ENCODE data around the gene TMPRSS3.

DNA sequence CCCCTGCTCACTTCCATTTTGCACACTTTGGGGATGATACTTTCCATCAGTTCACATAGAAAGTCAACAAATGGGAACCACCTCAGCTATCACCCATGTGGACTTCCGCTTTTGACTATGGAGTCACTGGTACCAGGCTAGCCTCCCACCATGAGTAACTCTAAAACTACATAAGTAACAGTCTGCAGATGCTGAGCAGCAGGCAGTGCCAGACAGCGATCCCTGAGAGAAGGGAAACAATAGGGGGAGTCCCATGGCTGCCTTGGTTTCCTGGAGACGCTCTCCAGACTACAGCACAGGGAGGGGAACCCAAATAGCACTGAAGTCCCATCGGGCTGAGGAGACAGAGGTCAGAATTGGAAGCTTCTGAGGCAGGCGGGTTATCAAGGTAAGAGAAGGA, 42.2 kb downstream of the TMPRSS3 start:
- TF ChIP-seq, protein P1, sequence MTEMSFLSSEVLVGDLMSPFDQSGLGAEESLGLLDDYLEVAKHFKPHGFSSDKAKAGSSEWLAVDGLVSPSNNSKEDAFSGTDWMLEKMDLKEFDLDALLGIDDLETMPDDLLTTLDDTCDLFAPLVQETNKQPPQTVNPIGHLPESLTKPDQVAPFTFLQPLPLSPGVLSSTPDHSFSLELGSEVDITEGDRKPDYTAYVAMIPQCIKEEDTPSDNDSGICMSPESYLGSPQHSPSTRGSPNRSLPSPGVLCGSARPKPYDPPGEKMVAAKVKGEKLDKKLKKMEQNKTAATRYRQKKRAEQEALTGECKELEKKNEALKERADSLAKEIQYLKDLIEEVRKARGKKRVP (CRISPR knock-in tag; IDR thresholded peaks at IDR 0.05), result no peak
- TF ChIP-seq POLR2A (IDR thresholded peaks at IDR 0.05; ENCODE audit: insufficient read depth in 1 of 2, low read depth in 2 of 2, low read length in 2 of 2), result no peak
- no peak for TF ChIP-seq XRCC5 (optimal IDR thresholded peaks at IDR 0.05; ENCODE audit: low read length)
- TF ChIP-seq SNRNP70 (IDR thresholded peaks at IDR 0.05; ENCODE audit: low read depth, low read length), result no peak
- no peak for TF ChIP-seq POLR2AphosphoS5 (IDR thresholded peaks at IDR 0.05; ENCODE audit: low read depth, low read length)
- TF ChIP-seq, protein P2, sequence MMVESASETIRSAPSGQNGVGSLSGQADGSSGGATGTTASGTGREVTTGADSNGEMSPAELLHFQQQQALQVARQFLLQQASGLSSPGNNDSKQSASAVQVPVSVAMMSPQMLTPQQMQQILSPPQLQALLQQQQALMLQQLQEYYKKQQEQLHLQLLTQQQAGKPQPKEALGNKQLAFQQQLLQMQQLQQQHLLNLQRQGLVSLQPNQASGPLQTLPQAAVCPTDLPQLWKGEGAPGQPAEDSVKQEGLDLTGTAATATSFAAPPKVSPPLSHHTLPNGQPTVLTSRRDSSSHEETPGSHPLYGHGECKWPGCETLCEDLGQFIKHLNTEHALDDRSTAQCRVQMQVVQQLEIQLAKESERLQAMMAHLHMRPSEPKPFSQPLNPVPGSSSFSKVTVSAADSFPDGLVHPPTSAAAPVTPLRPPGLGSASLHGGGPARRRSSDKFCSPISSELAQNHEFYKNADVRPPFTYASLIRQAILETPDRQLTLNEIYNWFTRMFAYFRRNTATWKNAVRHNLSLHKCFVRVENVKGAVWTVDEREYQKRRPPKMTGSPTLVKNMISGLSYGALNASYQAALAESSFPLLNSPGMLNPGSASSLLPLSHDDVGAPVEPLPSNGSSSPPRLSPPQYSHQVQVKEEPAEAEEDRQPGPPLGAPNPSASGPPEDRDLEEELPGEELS (CRISPR knock-in tag; IDR thresholded peaks at IDR 0.05), result no peak
- TF ChIP-seq, protein P3, sequence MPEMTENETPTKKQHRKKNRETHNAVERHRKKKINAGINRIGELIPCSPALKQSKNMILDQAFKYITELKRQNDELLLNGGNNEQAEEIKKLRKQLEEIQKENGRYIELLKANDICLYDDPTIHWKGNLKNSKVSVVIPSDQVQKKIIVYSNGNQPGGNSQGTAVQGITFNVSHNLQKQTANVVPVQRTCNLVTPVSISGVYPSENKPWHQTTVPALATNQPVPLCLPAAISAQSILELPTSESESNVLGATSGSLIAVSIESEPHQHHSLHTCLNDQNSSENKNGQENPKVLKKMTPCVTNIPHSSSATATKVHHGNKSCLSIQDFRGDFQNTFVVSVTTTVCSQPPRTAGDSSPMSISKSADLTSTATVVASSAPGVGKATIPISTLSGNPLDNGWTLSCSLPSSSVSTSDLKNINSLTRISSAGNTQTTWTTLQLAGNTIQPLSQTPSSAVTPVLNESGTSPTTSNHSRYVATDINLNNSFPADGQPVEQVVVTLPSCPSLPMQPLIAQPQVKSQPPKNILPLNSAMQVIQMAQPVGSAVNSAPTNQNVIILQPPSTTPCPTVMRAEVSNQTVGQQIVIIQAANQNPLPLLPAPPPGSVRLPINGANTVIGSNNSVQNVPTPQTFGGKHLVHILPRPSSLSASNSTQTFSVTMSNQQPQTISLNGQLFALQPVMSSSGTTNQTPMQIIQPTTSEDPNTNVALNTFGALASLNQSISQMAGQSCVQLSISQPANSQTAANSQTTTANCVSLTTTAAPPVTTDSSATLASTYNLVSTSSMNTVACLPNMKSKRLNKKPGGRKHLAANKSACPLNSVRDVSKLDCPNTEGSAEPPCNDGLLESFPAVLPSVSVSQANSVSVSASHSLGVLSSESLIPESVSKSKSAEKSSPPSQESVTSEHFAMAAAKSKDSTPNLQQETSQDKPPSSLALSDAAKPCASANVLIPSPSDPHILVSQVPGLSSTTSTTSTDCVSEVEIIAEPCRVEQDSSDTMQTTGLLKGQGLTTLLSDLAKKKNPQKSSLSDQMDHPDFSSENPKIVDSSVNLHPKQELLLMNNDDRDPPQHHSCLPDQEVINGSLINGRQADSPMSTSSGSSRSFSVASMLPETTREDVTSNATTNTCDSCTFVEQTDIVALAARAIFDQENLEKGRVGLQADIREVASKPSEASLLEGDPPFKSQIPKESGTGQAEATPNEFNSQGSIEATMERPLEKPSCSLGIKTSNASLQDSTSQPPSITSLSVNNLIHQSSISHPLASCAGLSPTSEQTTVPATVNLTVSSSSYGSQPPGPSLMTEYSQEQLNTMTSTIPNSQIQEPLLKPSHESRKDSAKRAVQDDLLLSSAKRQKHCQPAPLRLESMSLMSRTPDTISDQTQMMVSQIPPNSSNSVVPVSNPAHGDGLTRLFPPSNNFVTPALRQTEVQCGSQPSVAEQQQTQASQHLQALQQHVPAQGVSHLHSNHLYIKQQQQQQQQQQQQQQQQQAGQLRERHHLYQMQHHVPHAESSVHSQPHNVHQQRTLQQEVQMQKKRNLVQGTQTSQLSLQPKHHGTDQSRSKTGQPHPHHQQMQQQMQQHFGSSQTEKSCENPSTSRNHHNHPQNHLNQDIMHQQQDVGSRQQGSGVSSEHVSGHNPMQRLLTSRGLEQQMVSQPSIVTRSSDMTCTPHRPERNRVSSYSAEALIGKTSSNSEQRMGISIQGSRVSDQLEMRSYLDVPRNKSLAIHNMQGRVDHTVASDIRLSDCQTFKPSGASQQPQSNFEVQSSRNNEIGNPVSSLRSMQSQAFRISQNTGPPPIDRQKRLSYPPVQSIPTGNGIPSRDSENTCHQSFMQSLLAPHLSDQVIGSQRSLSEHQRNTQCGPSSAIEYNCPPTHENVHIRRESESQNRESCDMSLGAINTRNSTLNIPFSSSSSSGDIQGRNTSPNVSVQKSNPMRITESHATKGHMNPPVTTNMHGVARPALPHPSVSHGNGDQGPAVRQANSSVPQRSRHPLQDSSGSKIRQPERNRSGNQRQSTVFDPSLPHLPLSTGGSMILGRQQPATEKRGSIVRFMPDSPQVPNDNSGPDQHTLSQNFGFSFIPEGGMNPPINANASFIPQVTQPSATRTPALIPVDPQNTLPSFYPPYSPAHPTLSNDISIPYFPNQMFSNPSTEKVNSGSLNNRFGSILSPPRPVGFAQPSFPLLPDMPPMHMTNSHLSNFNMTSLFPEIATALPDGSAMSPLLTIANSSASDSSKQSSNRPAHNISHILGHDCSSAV (CRISPR knock-in tag; IDR thresholded peaks at IDR 0.05; ENCODE audit: borderline replicate concordance), result no peak
- TF ChIP-seq PHF20 (CRISPR knock-in tag; IDR thresholded peaks at IDR 0.05), result no peak

Data from HepG2 (cell line).